ENCODE measurements around the gene CAMKMT. TPM values are rescaled to one million over a fixed set of nuclear protein-coding genes. Genes with fewer than 3 reads are reported as not detected.

Gene CAMKMT
- total RNA-seq, 1 experiment from 2014 or later: 17.4 TPM

DNA sequence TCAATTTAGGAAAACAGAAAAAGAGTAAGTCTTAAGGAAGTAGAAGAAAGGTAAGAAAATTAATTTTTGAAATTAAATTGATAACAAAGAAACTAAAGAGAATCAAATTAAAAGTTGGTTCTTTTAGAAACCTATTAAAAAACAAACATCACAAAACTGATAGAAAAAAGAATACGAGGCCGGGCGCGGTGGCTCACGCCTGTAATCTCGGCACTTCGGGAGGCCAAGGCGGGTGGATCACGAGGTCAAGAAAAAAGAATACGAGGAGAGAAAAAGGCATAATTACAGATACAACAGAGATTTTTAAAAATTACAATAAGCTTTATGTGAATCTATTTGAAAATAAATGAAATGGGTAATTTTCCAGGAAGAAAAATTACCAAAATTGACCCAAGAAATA is 12.2 kb upstream of the CAMKMT start:
- peaks cover 3 to 7% (median 6%) of the 10 kb centered on the region in 3 experiments; a peak in 3 of 7 replicates for H3K36me3 Mint-ChIP-seq (ENCODE audit: insufficient read depth in 1 of 3, low read depth in 3 of 3)
- H3K9ac ChIP-seq (ENCODE audit: extremely low read depth, insufficient read length, low read length): no peak overlapping the region
- H2AK5ac ChIP-seq (ENCODE audit: insufficient read length, low read length): no peak overlapping the region
- no peak overlapping the region for H3K23ac ChIP-seq (ENCODE audit: insufficient read length, low read depth, low read length)
- peaks cover 13% of the 10 kb centered on the region in 2 experiments for H3K4me1 Mint-ChIP-seq
- no peak overlapping the region for H2BK15ac ChIP-seq (ENCODE audit: low read depth, low read length)
- H3K4me3 Mint-ChIP-seq: no peak overlapping the region
- no peaks in the 10 kb centered on the region for H3K27me3 Mint-ChIP-seq (ENCODE audit: low read depth)
- no peak for DNase-seq
- H4K5ac ChIP-seq (ENCODE audit: insufficient read length, low read depth, low read length): no peak overlapping the region
- no peaks in the 10 kb centered on the region for H3K27me3 ChIP-seq (ENCODE audit: insufficient read depth, low read length)
- H4K20me1 ChIP-seq (ENCODE audit: control insufficient read depth, insufficient read depth, insufficient read length): no peaks in the 10 kb centered on the region
- no peak overlapping the region for H2BK5ac ChIP-seq (ENCODE audit: insufficient read length, low read length)
- no peaks in the 10 kb centered on the region for H3K9me3 ChIP-seq (ENCODE audit: control insufficient read depth, low read depth, low read length)
- no peaks in the 10 kb centered on the region; the same call in 1 of the 2 replicates for H3K79me2 ChIP-seq (ENCODE audit: insufficient read depth, low read length)
- no peak overlapping the region for H3K4me2 ChIP-seq (ENCODE audit: insufficient read depth, insufficient read length, low read length)
- no peak overlapping the region for H4K8ac ChIP-seq (replicated peaks; ENCODE audit: insufficient read length, low read depth, low read length)
- H3K18ac ChIP-seq (ENCODE audit: insufficient read length, low read depth, low read length): no peak overlapping the region
- WGBS (ENCODE audit: extremely low coverage, insufficient read length, low lambda C conversion rate): no CpG with 5 or more reads among the region's 10 CpGs
- H2BK12ac ChIP-seq (ENCODE audit: insufficient read length, low read depth, low read length): no peak overlapping the region
- H2AFZ ChIP-seq (ENCODE audit: low read length): no peak overlapping the region
- no peak overlapping the region for H4K91ac ChIP-seq (ENCODE audit: insufficient read length, low read depth, low read length)
- H3K4ac ChIP-seq (ENCODE audit: low read depth, low read length): no peak overlapping the region
- no peaks in the 10 kb centered on the region for H3K79me1 ChIP-seq (ENCODE audit: insufficient read depth, low read depth, low read length, poor library complexity, severe bottlenecking)
- no peak overlapping the region for H3T11ph ChIP-seq (ENCODE audit: low read length)
- no peak overlapping the region for H3K27ac ChIP-seq (ENCODE audit: insufficient read length, low read depth, low read length)
- no peak overlapping the region for H2BK20ac ChIP-seq (ENCODE audit: low read depth, low read length, poor library complexity, severe bottlenecking)
- no peak overlapping the region for H3K27ac Mint-ChIP-seq
- TF ChIP-seq, protein P1, sequence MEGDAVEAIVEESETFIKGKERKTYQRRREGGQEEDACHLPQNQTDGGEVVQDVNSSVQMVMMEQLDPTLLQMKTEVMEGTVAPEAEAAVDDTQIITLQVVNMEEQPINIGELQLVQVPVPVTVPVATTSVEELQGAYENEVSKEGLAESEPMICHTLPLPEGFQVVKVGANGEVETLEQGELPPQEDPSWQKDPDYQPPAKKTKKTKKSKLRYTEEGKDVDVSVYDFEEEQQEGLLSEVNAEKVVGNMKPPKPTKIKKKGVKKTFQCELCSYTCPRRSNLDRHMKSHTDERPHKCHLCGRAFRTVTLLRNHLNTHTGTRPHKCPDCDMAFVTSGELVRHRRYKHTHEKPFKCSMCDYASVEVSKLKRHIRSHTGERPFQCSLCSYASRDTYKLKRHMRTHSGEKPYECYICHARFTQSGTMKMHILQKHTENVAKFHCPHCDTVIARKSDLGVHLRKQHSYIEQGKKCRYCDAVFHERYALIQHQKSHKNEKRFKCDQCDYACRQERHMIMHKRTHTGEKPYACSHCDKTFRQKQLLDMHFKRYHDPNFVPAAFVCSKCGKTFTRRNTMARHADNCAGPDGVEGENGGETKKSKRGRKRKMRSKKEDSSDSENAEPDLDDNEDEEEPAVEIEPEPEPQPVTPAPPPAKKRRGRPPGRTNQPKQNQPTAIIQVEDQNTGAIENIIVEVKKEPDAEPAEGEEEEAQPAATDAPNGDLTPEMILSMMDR (conservative IDR thresholded peaks at IDR 0.05): no peak
- no peaks in the 10 kb centered on the region for H3K23me2 ChIP-seq (ENCODE audit: insufficient read length, low read depth, low read length, poor library complexity, severe bottlenecking)
- H3K9me3 Mint-ChIP-seq: no peaks in the 10 kb centered on the region
- H3K56ac ChIP-seq (ENCODE audit: insufficient read length, low read depth, low read length): no peak overlapping the region
- no peak overlapping the region for H2BK120ac ChIP-seq (ENCODE audit: low read depth, low read length, poor library complexity, severe bottlenecking)
- H3K4me1 ChIP-seq (ENCODE audit: insufficient read depth, low read length): no peaks in the 10 kb centered on the region
- no peak overlapping the region for H3K14ac ChIP-seq (ENCODE audit: insufficient read depth, low read length)

Data from H9 (cell line).